Ramos (cell line): ENCODE measurements around the gene DNM2.
"Not testable (repeated sequence)": the region's sequence is repeated elsewhere in the genome, so short reads cannot be mapped to it uniquely, and the experiment has no call there.

ENCODE experiments used
- in situ Hi-C: fragments of 300-500 bp; cut with MboI; formaldehyde crosslinking; loops from one replicate; pipeline ENCODE4 v1.14.3; 2022; ENCODE audit warnings: low sequenced_read_pairs; ENCODE audit not compliant: unreplicated experiment

DNM2 gene

GRCh38 chr19:10719466-10719961 is 1.6 kb downstream of the DNM2 start:
- in situ Hi-C loops, result no loop called here

- in situ Hi-C loops, result loop anchor here (5.0 kb wide), 1 partner anchor 132 kb away; no protein-coding TSS in a partner anchor
Observed at GRCh38 chr19:10720607-10721125, 2.8 kb downstream of the DNM2 start.

- in situ Hi-C loops, result loop anchor here (5.0 kb wide), 1 partner anchor 129 kb away; no protein-coding TSS in a partner anchor
Observed at GRCh38 chr19:10723591-10723990, 5.7 kb downstream of the DNM2 start.

- in situ Hi-C loops, result loop anchor here (5.0 kb wide), 1 partner anchor 128 kb away; no protein-coding TSS in a partner anchor
Observed at GRCh38 chr19:10724573-10725071, 6.7 kb downstream of the DNM2 start.

- in situ Hi-C loops, result no loop called here
Observed at GRCh38 chr19:10725415-10725814, 7.5 kb downstream of the DNM2 start.

GRCh38 chr19:10726268-10726667 is 8.4 kb downstream of the DNM2 start:
- in situ Hi-C loops, result no loop called here

GRCh38 chr19:10727685-10728201 is 9.9 kb downstream of the DNM2 start:
- in situ Hi-C loops, result no loop called here

- in situ Hi-C loops, result no loop called here
Observed at GRCh38 chr19:10729411-10729810, 11.5 kb downstream of the DNM2 start.

- in situ Hi-C loops, result no loop called here
Observed at GRCh38 chr19:10730932-10731331, 13.1 kb downstream of the DNM2 start.

GRCh38 chr19:10735741-10736140 is 17.9 kb downstream of the DNM2 start:
- in situ Hi-C loops, result no loop called here

GRCh38 chr19:10736189-10736588 is 18.3 kb downstream of the DNM2 start:
- in situ Hi-C loops, result no loop called here

- in situ Hi-C loops, result no loop called here
Observed at GRCh38 chr19:10736916-10737551, 19.2 kb downstream of the DNM2 start.

GRCh38 chr19:10737722-10738121 is 19.8 kb downstream of the DNM2 start:
- in situ Hi-C loops, result no loop called here

- in situ Hi-C loops, result no loop called here
Observed at GRCh38 chr19:10740798-10741197, 22.9 kb downstream of the DNM2 start.

GRCh38 chr19:10742476-10742875 is 24.6 kb downstream of the DNM2 start:
- in situ Hi-C loops, result no loop called here

GRCh38 chr19:10744253-10744798 is 26.4 kb downstream of the DNM2 start:
- in situ Hi-C loops, result no loop called here

- in situ Hi-C loops, result no loop called here
Observed at GRCh38 chr19:10744801-10745293, 27.0 kb downstream of the DNM2 start.

GRCh38 chr19:10746437-10746836 is 28.6 kb downstream of the DNM2 start:
- in situ Hi-C loops, result not testable (repeated sequence)

- in situ Hi-C loops, result no loop called here
Observed at GRCh38 chr19:10747271-10747670, 29.4 kb downstream of the DNM2 start.

GRCh38 chr19:10747674-10748073 is 29.8 kb downstream of the DNM2 start:
- in situ Hi-C loops, result no loop called here
